ENCODE results near the gene ITGB5. TPM values are rescaled to one million over a fixed set of nuclear protein-coding genes. Genes with fewer than 3 reads are reported as not detected.

The ITGB5 gene
- total RNA-seq, 2 experiments from 2014 or later: not detected

GRCh38 chr3:124858275-124858674, 28.9 kb downstream of the ITGB5 start:
- H3K4me2 ChIP-seq (ENCODE audit: low read length): no peak overlapping the region
- no peaks in the 10 kb centered on the region for H3K4me1 ChIP-seq (ENCODE audit: insufficient read depth, low read length, poor library complexity, severe bottlenecking)
- H3K4me3 ChIP-seq (ENCODE audit: low read depth, low read length, poor library complexity, severe bottlenecking): no peak overlapping the region
- no peak overlapping the region for H2AFZ ChIP-seq (ENCODE audit: low read length)
- POLR2A ChIA-PET: no interaction called here
- no TSS peak for BruUV-seq (replicated peaks)
- no peak overlapping the region for H3K27ac ChIP-seq (ENCODE audit: low read depth, low read length, poor library complexity, severe bottlenecking)
- no peaks in the 10 kb centered on the region for H3K36me3 ChIP-seq (ENCODE audit: insufficient read depth, low read length)
- CTCF ChIA-PET (ENCODE audit: unreplicated experiment): interaction anchor here (0.6 kb wide), 1 partner anchor 304 kb away, joined by 5 read pairs; no protein-coding TSS in a partner anchor
- no peaks in the 10 kb centered on the region for H4K20me1 ChIP-seq (ENCODE audit: insufficient read depth, low read length)
- no peaks in the 10 kb centered on the region for H3K79me2 ChIP-seq (ENCODE audit: insufficient read depth, low read depth, low read length)
- H3K9me2 ChIP-seq (ENCODE audit: insufficient read depth, low read length): no peaks in the 10 kb centered on the region
- DNase-seq (ENCODE audit: low spot score): no peak
- no peaks in the 10 kb centered on the region for H3K9me3 ChIP-seq (ENCODE audit: low read length)
- no peak for TF ChIP-seq EZH2phosphoT487 (IDR thresholded peaks at IDR 0.05; ENCODE audit: borderline replicate concordance, low read depth, low read length)
- TF ChIP-seq, protein P1, sequence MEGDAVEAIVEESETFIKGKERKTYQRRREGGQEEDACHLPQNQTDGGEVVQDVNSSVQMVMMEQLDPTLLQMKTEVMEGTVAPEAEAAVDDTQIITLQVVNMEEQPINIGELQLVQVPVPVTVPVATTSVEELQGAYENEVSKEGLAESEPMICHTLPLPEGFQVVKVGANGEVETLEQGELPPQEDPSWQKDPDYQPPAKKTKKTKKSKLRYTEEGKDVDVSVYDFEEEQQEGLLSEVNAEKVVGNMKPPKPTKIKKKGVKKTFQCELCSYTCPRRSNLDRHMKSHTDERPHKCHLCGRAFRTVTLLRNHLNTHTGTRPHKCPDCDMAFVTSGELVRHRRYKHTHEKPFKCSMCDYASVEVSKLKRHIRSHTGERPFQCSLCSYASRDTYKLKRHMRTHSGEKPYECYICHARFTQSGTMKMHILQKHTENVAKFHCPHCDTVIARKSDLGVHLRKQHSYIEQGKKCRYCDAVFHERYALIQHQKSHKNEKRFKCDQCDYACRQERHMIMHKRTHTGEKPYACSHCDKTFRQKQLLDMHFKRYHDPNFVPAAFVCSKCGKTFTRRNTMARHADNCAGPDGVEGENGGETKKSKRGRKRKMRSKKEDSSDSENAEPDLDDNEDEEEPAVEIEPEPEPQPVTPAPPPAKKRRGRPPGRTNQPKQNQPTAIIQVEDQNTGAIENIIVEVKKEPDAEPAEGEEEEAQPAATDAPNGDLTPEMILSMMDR (conservative IDR thresholded peaks at IDR 0.05; ENCODE audit: low read length): no peak
- intact Hi-C loops (cut with micrococcal nuclease; ENCODE audit: unreplicated experiment): no loop called here

GRCh38 chr3:124856677-124857076, 30.5 kb downstream of the ITGB5 start:
- no peaks in the 10 kb centered on the region for H3K4me1 ChIP-seq (ENCODE audit: insufficient read depth, low read length, poor library complexity, severe bottlenecking)
- BruUV-seq (replicated peaks): no TSS peak

GRCh38 chr3:124854009-124854408, 33.2 kb downstream of the ITGB5 start:
- no TSS peak for BruUV-seq (replicated peaks)
- no peaks in the 10 kb centered on the region for H3K9me2 ChIP-seq (ENCODE audit: insufficient read depth, low read length)
- TF ChIP-seq, protein P1 (conservative IDR thresholded peaks at IDR 0.05; ENCODE audit: low read length): no peak
- TF ChIP-seq EZH2phosphoT487 (IDR thresholded peaks at IDR 0.05; ENCODE audit: borderline replicate concordance, low read depth, low read length): no peak
- H3K4me3 ChIP-seq (ENCODE audit: low read depth, low read length, poor library complexity, severe bottlenecking): no peak overlapping the region
- intact Hi-C loops (cut with micrococcal nuclease; ENCODE audit: unreplicated experiment): no loop called here
- H3K4me1 ChIP-seq (ENCODE audit: insufficient read depth, low read length, poor library complexity, severe bottlenecking): no peaks in the 10 kb centered on the region
- ChIA-PET POLR2A (no interaction called here), CTCF (ENCODE audit: unreplicated experiment) (no interaction called here)
- no peaks in the 10 kb centered on the region for H3K79me2 ChIP-seq (ENCODE audit: insufficient read depth, low read depth, low read length)
- no peaks in the 10 kb centered on the region for H3K9me3 ChIP-seq (ENCODE audit: low read length)
- no peak overlapping the region for H3K4me2 ChIP-seq (ENCODE audit: low read length)
- no peaks in the 10 kb centered on the region for H3K36me3 ChIP-seq (ENCODE audit: insufficient read depth, low read length)
- no peak for DNase-seq (ENCODE audit: low spot score)
- H2AFZ ChIP-seq (ENCODE audit: low read length): no peak overlapping the region
- no peak overlapping the region for H3K27ac ChIP-seq (ENCODE audit: low read depth, low read length, poor library complexity, severe bottlenecking)
- no peaks in the 10 kb centered on the region for H4K20me1 ChIP-seq (ENCODE audit: insufficient read depth, low read length)

More at GRCh38 chr3:124856677-124857076, 30.5 kb downstream of the ITGB5 start:
- Histone ChIP-seq H3K9me3 (ENCODE audit: low read length) (no peaks in the 10 kb centered on the region), H2AFZ (ENCODE audit: low read length) (no peak overlapping the region), H3K4me2 (ENCODE audit: low read length) (no peak overlapping the region), H3K9me2 (ENCODE audit: insufficient read depth, low read length) (no peaks in the 10 kb centered on the region), H3K4me3 (ENCODE audit: low read depth, low read length, poor library complexity, severe bottlenecking) (no peak overlapping the region), H3K36me3 (ENCODE audit: insufficient read depth, low read length) (no peaks in the 10 kb centered on the region), H4K20me1 (ENCODE audit: insufficient read depth, low read length) (no peaks in the 10 kb centered on the region), H3K27ac (ENCODE audit: low read depth, low read length, poor library complexity, severe bottlenecking) (no peak overlapping the region), H3K79me2 (ENCODE audit: insufficient read depth, low read depth, low read length) (no peaks in the 10 kb centered on the region)
- no peak for DNase-seq (ENCODE audit: low spot score)
- intact Hi-C loops (cut with micrococcal nuclease; ENCODE audit: unreplicated experiment): no loop called here
- ChIA-PET POLR2A (no interaction called here), CTCF (ENCODE audit: unreplicated experiment) (no interaction called here)
- no peak for TF ChIP-seq EZH2phosphoT487 (IDR thresholded peaks at IDR 0.05; ENCODE audit: borderline replicate concordance, low read depth, low read length)
- TF ChIP-seq, protein P1 (conservative IDR thresholded peaks at IDR 0.05; ENCODE audit: low read length): no peak
